ENCODE results near the gene CELSR1.

Gene CELSR1

GRCh38 chr22:46346680-46347405 lies 190.6 kb downstream of the CELSR1 start:
- DNase-seq = no peak

GRCh38 chr22:46340676-46341075 lies 196.7 kb downstream of the CELSR1 start:
- no peak for DNase-seq

- DNase-seq = no peak
Measured at GRCh38 chr22:46339956-46340355, 197.5 kb downstream of the CELSR1 start.

- no peak for DNase-seq
Measured at GRCh38 chr22:46338636-46339035, 198.8 kb downstream of the CELSR1 start.

- DNase-seq = no peak
Measured at GRCh38 chr22:46337870-46338269, 199.6 kb downstream of the CELSR1 start.

GRCh38 chr22:46336119-46337078 lies 201.0 kb downstream of the CELSR1 start:
- DNase-seq = peak; percentile 45

GRCh38 chr22:46335201-46336118 lies 202.0 kb downstream of the CELSR1 start, which contains the start of gene TRMU:
TRMU (plus strand) TSS chr22:46335714; CDS start chr22:46335765, 51 bp downstream.
- DNase-seq = peak; percentile 92

GRCh38 chr22:46331496-46331895 lies 205.9 kb downstream of the CELSR1 start:
- no peak for DNase-seq

GRCh38 chr22:46330426-46330825 lies 207.0 kb downstream of the CELSR1 start:
- DNase-seq = no peak

GRCh38 chr22:46329616-46330015 lies 207.8 kb downstream of the CELSR1 start:
- DNase-seq = no peak

GRCh38 chr22:46328797-46329196 lies 208.6 kb downstream of the CELSR1 start:
- DNase-seq = no peak

GRCh38 chr22:46327691-46328465 lies 209.5 kb downstream of the CELSR1 start:
- DNase-seq = no peak

- no peak for DNase-seq
Measured at GRCh38 chr22:46326066-46326680, 211.2 kb downstream of the CELSR1 start.

- DNase-seq = no peak
Measured at GRCh38 chr22:46323162-46323561, 214.3 kb downstream of the CELSR1 start.

- DNase-seq = no peak
Measured at GRCh38 chr22:46322711-46323110, 214.7 kb downstream of the CELSR1 start.

GRCh38 chr22:46320716-46321386 lies 216.6 kb downstream of the CELSR1 start:
- no peak for DNase-seq

- no peak for DNase-seq
Measured at GRCh38 chr22:46320166-46320710, 217.2 kb downstream of the CELSR1 start.

GRCh38 chr22:46319319-46319718 lies 218.1 kb downstream of the CELSR1 start:
- no peak for DNase-seq

- no peak for DNase-seq
Measured at GRCh38 chr22:46318576-46318975, 218.8 kb downstream of the CELSR1 start.

GRCh38 chr22:46317646-46318045 lies 219.8 kb downstream of the CELSR1 start:
- no peak for DNase-seq

GRCh38 chr22:46315976-46316375 lies 221.4 kb downstream of the CELSR1 start:
- no peak for DNase-seq

Measured in hematopoietic multipotent progenitor cell treated with erythropoietin and hydrocortisone succinate and interleukin-3 and kit ligand, for 6 days (in vitro differentiated cells).